Fibroblast of gingiva (primary cell): ENCODE data around the gene MYO19.
"Not testable (repeated sequence)": the region's sequence is repeated elsewhere in the genome, so short reads cannot be mapped to it uniquely, and the experiment has no call there.

Experiments
- DNase-seq: peaks from one replicate; pipeline ENCODE4 v3.0.0-alpha.2; 2011; ENCODE audit warnings: low read depth

The MYO19 gene

DNA sequence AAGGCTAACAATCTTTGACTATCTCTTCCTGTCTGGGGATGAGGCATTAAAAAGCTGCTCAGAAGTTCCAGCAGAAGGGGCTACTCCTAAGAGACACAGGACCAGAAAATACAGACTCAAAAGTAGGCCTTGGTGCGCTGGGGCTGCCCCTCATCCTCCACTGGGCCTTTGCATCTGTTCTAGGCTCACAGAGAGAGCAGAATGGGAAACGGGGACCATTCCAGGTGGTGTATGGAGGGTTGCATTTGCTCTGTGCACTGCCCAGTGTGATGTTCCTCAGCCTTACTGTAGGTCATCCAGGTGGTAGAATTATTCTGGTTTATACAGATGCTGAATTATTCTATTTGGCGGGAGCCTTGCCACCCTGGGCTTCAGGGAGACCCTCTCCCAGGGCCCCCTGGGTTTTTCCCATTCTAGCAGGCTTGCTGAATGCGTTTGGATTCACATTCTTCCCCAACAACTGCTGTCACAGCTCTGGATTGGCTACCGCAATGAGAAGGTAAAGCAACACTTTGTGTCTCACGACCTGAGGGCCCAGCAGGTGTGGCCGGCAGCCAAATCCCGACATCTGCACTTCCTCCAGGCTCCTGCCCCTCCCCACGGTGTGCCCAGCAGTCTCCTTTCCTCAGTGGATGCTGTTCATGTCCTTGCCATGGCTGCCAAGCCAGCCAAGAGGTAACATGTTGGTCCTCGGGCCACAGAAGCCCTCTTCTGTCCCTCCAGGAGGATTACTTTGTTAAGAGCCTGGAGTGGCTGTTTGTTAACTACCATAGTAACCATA is 73.1 kb downstream of the MYO19 start:
- DNase-seq: no peak

DNA sequence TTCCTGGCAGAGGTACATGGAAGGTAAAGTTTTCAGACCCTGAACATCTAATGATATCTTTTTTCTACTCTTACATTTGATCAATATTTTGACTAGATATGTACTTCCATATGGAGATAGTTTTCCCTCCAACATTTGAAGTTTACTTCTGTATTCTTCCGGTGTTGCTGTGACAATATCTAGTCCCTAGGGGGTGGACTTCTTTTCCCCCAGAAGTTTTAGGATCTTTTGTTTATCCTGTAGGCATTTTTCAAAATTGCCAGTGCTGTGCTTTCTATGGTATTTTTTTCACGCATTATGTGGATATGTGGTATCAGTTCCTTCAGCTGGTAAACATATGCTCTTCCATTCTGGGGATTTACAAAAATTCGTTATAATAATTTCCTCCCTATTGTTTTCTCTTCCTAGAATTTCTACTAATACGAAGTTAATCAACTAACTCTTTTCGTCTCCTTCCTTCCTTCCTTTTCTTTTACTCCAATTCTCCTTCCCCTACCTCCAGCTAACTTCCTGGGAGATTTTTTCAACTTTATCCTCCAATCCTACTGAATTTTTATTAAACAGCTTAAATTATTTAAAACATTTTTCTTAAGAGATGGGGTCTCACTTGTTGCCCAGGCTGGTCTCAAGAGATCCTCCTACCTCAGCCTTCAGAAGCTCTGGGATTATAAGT is 74.3 kb downstream of the MYO19 start:
- DNase-seq: no peak

DNA sequence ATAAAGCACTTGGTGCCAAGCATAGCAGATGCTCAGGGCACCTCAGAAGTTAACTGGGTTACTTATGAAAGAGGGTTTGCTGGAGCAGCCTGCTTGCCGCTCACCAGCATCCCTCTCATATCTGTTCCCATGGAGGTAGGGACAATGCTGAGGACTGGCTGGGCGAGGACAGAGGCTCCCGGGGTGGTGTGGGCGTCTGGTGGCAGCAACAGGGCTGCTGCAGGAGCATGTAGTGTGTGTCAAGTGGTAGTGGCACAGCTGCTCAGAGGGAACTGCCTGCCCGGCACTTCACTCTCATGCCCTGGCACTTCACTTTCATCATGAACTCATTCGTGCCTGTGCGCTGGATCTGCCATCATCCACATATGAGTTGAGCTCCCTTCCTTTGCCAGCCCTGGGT is 75.1 kb downstream of the MYO19 start:
- DNase-seq: no peak

DNA sequence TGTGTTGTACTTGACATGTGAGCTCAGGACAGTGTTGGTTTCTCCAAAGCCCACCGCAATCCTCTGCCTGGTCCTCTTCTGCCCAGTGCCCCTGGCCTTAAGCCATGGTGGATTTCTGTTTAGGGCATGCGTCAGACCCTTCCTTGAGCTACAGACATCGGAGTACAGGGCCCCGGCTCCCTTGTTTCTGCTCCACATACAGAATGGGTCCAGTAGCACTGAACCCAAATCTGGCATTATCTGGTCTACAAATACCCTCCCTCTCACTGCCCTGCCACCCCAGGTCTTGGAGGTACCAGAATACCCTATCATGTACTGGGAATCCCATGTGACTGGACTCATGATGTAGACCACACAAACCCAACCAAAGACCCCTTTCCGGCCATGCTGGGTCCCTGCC is 75.6 kb downstream of the MYO19 start:
- no peak for DNase-seq

DNA sequence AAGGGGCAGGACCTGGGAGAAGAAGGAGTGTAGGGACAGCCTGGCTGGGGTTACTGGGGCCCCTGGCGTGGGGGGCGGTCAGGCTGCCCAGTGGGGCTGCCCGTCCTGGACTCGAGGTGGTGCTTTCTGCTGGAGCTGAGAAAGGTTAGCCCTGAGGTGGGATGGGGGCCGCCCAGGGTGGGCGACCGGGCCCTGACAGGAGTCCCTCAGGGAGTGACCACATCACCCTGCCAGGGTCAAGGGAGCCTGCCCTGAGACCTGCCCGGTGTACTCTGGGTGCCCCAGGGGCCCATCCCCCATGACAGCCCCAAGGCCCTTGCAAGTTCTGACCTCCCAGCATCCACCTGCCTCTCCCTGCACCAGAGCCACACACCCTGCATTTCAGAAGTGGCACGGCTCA is 77.0 kb downstream of the MYO19 start:
- not testable (repeated sequence) for DNase-seq

DNA sequence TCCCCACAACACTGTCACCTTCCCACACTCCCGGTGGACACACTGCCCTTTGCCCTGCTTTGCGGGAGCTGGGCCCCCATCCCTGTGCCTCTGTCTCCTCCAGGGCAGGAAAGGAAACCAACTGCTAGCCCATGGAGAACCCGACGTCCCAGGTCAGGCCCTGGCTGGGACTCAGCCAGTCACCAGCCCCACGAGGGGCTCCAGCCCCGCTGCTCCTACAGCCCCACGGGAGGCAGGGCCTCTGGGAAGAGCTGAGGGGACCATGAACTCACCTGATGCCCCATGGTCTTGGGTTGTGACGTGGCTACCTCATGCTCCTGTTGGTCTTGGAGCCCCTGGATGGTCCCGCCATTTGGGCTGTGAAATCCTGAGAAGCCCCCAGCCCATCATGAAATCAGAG is 81.8 kb downstream of the MYO19 start:
- DNase-seq: not testable (repeated sequence)

DNA sequence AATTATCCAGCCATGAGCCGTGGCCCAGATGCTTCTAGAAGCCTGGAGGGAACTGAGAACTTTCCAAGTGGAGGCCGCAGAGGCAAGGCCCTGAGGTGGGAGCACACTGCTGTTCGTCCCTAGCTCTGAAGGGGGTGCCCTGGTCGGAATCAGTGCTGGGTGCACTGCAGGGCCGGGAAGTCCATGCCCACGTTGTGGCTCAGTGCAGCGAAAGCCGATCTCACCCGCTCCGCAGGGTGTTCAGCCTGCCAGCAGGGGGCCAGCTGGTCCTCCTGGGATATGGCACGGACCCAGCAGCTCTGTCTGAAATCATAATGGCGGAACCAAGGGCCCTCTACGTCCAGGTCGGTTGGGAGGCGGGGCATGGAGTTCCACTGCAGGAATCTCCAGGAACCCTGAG is 84.7 kb downstream of the MYO19 start:
- not testable (repeated sequence) for DNase-seq
